Measurements from ENCODE around the gene RASEF.

DNA sequence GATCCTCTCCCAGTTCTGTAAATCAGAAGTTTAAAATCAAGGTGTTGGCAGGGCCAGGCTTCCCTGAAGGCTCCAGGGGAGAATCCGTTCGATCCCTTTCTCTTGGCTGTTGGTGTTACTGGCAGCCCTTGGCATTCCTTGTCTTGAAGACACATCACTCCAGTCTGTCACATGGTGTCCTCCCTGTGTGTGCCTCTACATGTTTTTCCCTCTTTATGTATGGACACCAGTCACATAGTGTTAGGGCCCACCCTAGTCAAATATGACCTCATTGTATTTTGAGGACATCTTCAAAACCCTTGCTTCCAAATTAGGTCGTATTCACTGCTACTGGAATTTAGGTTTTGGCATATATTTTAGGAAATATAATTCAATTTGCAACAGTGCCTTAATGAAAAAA lies 94.6 kb downstream of the RASEF start:
- TF ChIP-seq CTCF (IDR thresholded peaks at IDR 0.05) (no peak), POLR2A (IDR thresholded peaks at IDR 0.05) (no peak)

Measured in testis (tissue), 2 donors.